T-helper 2 cell (primary cell): Measurements from ENCODE around the gene GALNTL6.
"Not testable (repeated sequence)": the region's sequence is repeated elsewhere in the genome, so short reads cannot be mapped to it uniquely, and the experiment has no call there.

ENCODE experiments used
- DNase-seq, 5 experiments: peaks; one replicate each; pipeline versions ENCODE4 v3.0.0 to v3.0.0-alpha.2; 2012 to 2022

The GALNTL6 gene

GRCh38 chr4:173041482-173041881 is 1228.3 kb downstream of the GALNTL6 start:
- no peak for DNase-seq

DNA sequence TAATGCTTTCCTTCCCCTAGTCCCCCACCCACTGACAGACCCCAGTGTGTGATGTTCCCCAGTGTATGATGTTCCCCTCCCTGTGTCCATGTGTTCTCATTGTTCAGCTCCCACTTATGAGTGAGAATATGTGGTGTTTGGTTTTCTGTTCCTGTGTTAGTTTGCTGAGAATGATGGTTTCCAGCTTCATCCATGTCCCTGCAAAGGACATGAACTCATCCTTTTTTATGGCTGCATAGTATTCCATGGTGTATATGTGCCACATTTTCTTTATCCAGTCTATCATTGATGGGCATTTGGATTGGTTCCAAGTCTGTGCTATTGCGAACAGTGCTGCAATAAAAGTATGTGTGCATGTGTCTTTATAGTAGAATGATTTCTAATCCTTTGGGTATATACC is 1228.9 kb downstream of the GALNTL6 start:
- DNase-seq = not testable (repeated sequence)

GRCh38 chr4:173044340-173044739 is 1231.1 kb downstream of the GALNTL6 start:
- no peak for DNase-seq

GRCh38 chr4:173045571-173045970 is 1232.4 kb downstream of the GALNTL6 start:
- DNase-seq = no peak

DNA sequence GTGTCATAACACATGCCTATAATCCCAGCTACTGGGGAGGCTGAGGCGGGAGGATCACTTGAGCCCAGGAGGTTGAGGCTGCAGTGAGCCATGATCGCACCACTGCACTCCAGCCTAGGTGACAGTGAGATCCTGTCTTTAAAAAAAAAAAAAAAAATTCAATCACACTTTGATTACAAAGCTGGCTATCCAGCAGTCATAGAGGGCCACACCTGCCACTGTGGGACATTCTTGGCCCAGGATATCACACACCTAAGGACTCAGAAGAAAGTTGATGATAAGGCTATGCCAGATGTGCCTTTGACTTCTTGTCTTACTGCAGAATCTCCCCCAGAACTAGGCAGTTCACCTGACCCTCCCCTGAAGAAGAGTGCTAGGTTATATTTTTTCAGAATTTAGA is 1232.9 kb downstream of the GALNTL6 start:
- DNase-seq = no peak

DNA sequence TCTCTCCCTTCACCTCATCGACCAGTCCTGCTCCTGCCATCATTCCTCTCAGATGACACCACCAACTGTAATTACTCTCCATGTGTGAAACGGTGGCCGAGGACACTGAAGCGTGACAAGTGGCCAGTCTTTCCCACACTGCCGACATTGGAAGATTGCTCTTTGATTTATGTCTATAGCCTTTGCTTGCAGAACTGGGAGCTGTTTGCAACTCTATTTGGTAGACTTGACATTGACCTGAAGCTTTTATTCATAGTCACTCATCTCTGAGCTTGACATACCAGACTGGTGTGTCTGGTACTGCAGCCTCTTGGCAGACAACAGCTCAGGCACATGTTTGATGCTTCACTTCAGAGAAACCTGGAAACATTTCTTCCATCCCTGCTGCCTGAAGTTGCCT is 1233.6 kb downstream of the GALNTL6 start:
- no peak for DNase-seq

DNA sequence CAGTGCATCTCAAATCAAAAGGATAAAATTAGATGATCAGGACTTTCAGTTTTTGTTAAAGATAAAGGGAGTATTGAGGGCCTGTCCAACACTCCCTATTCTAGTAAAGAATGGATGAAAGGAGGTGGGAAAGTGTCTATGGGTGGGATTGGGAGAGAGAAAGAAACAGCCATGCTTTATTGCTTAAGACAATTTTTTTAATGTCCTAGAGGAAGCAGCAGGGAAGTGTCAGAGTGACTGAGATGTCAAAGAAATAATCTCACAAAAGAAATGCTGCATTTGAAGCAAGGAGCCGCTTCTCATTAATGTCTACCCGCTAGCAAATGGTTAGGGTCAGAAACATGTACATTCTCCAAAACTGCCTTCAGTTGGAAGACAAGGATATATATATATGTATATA is 1238.0 kb downstream of the GALNTL6 start:
- no peak for DNase-seq

DNA sequence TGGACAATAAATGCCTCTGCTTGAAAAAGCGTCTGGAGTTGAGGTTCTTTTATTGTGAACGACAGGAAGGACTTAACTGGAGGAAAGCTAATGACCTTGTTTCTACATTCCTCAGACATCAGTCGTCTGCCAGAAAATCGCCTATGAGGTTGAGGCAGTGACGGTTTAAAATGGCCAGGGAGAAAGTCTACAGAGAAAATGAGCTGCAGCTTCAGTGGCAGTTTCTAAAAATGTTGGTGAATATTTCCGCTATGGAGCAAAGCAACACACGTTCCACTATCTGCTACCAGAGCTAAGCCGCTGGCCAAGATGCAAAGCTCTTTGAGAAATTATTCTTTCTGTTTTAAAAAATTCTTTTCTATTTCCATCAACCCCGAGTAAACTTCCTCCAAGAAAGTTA is 1238.5 kb downstream of the GALNTL6 start:
- no peak for DNase-seq

- no peak for DNase-seq
Measured at GRCh38 chr4:173052439-173052838, 1239.2 kb downstream of the GALNTL6 start.

DNA sequence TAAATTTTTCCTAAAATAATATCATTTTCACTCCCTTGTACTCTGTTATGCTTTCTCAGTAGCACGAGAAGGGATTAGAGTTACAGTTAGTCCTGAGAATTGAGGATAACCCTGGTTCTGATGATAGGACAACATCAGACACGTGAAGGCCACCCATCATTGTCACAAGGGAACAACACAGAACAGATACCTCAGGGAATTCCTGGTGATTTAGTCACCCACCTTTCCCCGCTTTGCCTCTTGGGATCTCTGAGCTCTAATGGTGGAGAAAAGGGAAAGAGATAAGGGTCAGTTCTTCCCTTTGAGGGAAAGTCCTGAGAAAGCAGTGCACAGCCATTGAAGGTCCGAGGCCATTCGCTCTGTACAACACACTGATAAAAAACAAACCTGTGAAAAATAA is 1243.1 kb downstream of the GALNTL6 start:
- DNase-seq = no peak

DNA sequence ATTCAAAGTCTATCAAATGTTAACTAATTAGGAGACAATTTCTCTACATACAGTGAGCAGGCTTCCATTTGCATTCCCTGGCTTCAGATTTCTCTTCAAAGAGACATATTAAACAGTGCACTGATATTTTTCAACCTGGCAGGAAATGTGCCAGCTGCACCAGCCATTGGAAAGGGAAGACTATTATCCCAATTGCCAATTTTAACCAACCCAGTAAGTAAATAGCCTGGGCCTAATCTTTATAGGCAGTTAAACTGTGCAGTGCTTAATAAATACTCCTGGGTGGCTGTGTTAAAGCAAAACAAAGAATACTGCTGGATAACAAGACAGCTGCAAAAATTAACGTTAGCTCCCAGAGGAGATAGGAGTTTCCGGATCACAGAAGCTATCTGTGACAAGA is 1243.5 kb downstream of the GALNTL6 start:
- DNase-seq = no peak

GRCh38 chr4:173057442-173057841 is 1244.2 kb downstream of the GALNTL6 start:
- no peak for DNase-seq

GRCh38 chr4:173057901-173058300 is 1244.7 kb downstream of the GALNTL6 start:
- no peak for DNase-seq

DNA sequence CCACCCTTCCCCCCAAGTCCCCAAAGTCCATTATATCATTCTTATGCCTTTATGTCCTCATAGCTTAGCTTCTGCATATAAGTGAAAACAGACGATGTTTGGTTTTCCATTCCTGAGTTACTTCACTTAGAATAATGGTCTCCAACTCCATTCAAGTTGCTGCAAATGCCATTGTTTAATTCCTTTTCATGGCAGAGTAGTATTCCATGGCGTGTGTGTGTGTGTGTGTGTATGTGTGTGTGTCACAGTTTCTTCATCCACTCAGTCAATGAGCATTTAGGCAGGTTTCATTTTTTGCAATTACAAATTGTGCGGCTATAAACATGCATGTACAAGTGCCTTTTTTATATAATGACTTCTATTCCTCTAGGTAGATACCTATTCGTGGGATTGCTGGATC is 1248.0 kb downstream of the GALNTL6 start:
- no peak for DNase-seq

DNA sequence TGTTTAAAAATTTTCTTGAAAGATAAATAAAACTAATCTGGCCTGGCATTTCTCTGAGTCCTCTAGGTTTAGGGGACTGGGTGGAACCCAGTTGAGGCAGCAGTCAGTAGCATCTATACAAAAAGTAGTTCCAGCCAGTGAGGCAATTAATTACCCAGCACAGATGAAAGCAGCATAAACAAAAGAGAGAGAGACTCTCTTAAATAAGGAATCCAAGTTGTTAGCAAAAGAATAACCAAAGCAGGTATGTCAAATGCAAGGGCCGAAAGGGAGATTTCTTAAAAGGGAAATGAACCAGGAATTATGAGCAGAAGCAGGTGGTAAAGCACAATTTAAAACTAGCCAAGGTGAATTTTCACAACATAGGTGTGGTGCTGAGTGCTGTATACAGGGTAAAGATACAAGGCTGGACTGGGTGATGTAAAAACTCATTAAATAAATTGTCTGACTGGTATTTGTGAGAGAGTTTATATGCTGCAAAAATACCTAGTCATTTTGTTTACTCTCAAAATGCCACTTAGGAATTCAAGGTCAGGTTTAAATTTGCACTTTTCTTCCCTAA is 1260.8 kb downstream of the GALNTL6 start:
- DNase-seq = no peak

- peak in 1 of 5 experiments; percentile 1 for DNase-seq
Measured at GRCh38 chr4:173074501-173074946, 1261.3 kb downstream of the GALNTL6 start.

DNA sequence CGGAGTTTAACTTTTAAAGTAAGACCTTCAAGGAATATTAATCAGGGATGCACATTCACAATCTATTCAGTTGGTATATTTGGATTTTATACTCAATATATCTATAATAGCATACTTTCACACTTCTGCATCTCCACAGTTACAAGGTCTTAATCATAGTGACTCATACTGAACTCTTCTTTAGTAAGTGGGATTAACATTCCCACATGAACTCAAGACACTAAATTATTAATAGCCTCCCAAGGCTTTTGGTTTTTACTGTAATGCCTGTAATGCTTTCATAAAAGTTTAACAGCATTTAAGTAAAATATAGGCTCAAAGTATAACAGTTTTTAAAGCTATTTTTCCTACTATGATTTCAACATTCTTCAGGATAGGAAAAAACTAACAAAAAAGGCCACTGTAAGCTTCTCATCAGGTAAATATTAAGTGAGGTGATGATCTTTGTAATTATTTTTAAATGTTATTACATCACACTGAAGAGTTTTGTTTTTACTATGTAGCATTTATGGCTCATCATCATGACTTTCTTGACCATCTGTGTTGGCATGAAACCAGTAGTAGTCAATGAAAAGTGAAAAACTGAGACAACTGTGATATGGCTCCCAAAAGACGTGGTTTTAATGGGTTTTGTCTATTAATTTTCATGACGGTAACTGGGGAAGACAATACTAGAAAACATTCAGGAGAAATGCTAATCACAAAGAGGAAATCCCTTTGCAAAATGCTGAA is 1263.9 kb downstream of the GALNTL6 start:
- DNase-seq = no peak

- no peak for DNase-seq
Measured at GRCh38 chr4:173088144-173088543, 1274.9 kb downstream of the GALNTL6 start.
